HepG2 (cell line): Measurements from ENCODE around the gene OSBPL2. TPM values are rescaled to one million over a fixed set of nuclear protein-coding genes. Genes with fewer than 3 reads are reported as not detected.

ENCODE experiments used
- ASH2L ChIP-seq: fragments of 300-600, 200-600 bp; sonication (generic); IDR thresholded peaks from 2 replicates; pipeline ENCODE4 v1.7.0; 2017; ENCODE audit warnings: low read depth, mild to moderate bottlenecking, moderate library complexity, mixed read lengths, low read length; ENCODE audit not compliant: insufficient read length
- CENPX ChIP-seq: sonication (generic); formaldehyde crosslinking; IDR thresholded peaks from 2 replicates; pipeline ENCODE4 v1.9.0; 2021; ENCODE audit warnings: mild to moderate bottlenecking, missing genetic modification reagents, moderate library complexity
- CERS6 ChIP-seq: sonication (generic); formaldehyde crosslinking; IDR thresholded peaks from 2 replicates; pipeline ENCODE4 v1.5.0; 2020; ENCODE audit warnings: missing genetic modification reagents
- CSRNP1 ChIP-seq: sonication (generic); formaldehyde crosslinking; IDR thresholded peaks from 2 replicates; pipeline ENCODE4 v1.8.1; 2023; ENCODE audit warnings: mild to moderate bottlenecking, missing genetic modification reagents
- DNMT3B ChIP-seq: conservative IDR thresholded peaks from 2 replicates; pipeline ENCODE4 v1.6.1; 2016; ENCODE audit warnings: missing biosample characterization, control low read depth
- E2F5 ChIP-seq: sonication (generic); formaldehyde crosslinking; conservative IDR thresholded peaks from 2 replicates; pipeline ENCODE4 v1.4.0; 2020; ENCODE audit warnings: missing genetic modification reagents
- HCFC1 ChIP-seq: fragments of 150-350 bp; IDR thresholded peaks from 2 replicates; pipeline ENCODE4 v1.6.1; 2014; ENCODE audit warnings: low read depth, low read length
- HDAC2 ChIP-seq: sonication (generic); formaldehyde crosslinking; IDR thresholded peaks from 2 replicates; pipeline ENCODE4 v1.4.0; 2020; ENCODE audit warnings: missing genetic modification reagents
- NCOA1 ChIP-seq: sonication (generic); formaldehyde crosslinking; IDR thresholded peaks from 2 replicates; pipeline ENCODE4 v1.9.0; 2021; ENCODE audit warnings: missing genetic modification reagents
- NFKBIZ ChIP-seq: IDR thresholded peaks from 2 replicates; pipeline ENCODE4 v1.6.1; 2018; ENCODE audit warnings: missing genetic modification reagents, missing compliant biosample characterization
- NFRKB ChIP-seq: fragments of 450-650 bp; IDR thresholded peaks from 2 replicates; pipeline ENCODE4 v1.6.1; 2017
- SIN3A ChIP-seq: IDR thresholded peaks from 2 replicates; pipeline ENCODE4 v1.6.1; 2011; ENCODE audit warnings: low read depth, mild to moderate bottlenecking, control low read depth, low read length, borderline replicate concordance
- TFAP4 ChIP-seq: sonication (generic); IDR thresholded peaks from 2 replicates; pipeline ENCODE4 v1.6.1; 2016; ENCODE audit warnings: low read depth, borderline replicate concordance
- TRIM24 ChIP-seq: sonication (generic); formaldehyde crosslinking; IDR thresholded peaks from 2 replicates; pipeline ENCODE4 v1.8.0; 2022; ENCODE audit warnings: mild to moderate bottlenecking, missing genetic modification reagents
- UBTF ChIP-seq: sonication (generic); formaldehyde crosslinking; IDR thresholded peaks from 2 replicates; pipeline ENCODE4 v1.4.0; 2020; ENCODE audit warnings: mild to moderate bottlenecking, missing genetic modification reagents
- ZNF256 ChIP-seq: sonication (generic); formaldehyde crosslinking; conservative IDR thresholded peaks from 2 replicates; pipeline ENCODE4 v1.4.0; 2020; ENCODE audit warnings: missing genetic modification reagents
- ZNF274 ChIP-seq: sonication (generic); formaldehyde crosslinking; IDR thresholded peaks from 2 replicates; pipeline ENCODE4 v1.5.1; 2020; ENCODE audit warnings: mild to moderate bottlenecking, missing genetic modification reagents
- ZNF296 ChIP-seq: sonication (generic); formaldehyde crosslinking; conservative IDR thresholded peaks from 2 replicates; pipeline ENCODE4 v1.5.0; 2020; ENCODE audit warnings: mild to moderate bottlenecking, missing genetic modification reagents
- ZNF567 ChIP-seq: sonication (generic); formaldehyde crosslinking; IDR thresholded peaks from 2 replicates; pipeline ENCODE4 v1.8.1; 2023; ENCODE audit warnings: mild to moderate bottlenecking, missing genetic modification reagents, borderline replicate concordance
- ZNF674 ChIP-seq: sonication (generic); formaldehyde crosslinking; IDR thresholded peaks from 2 replicates; pipeline ENCODE4 v1.5.0; 2020; ENCODE audit warnings: low read depth, mild to moderate bottlenecking, missing genetic modification reagents
- ZNF724P ChIP-seq: sonication (generic); formaldehyde crosslinking; IDR thresholded peaks from 2 replicates; pipeline ENCODE4 v1.8.0; 2022; ENCODE audit warnings: missing genetic modification reagents, borderline replicate concordance
- ZNF772 ChIP-seq: sonication (generic); formaldehyde crosslinking; IDR thresholded peaks from 2 replicates; pipeline ENCODE4 v1.5.0; 2020; ENCODE audit warnings: mild to moderate bottlenecking, missing genetic modification reagents
- ZNF773 ChIP-seq: sonication (generic); formaldehyde crosslinking; IDR thresholded peaks from 2 replicates; pipeline ENCODE4 v1.4.0; 2020; ENCODE audit warnings: missing genetic modification reagents, borderline replicate concordance
- polyA plus RNA-seq, 8 experiments: library from polyadenylated mRNA; depleted of rRNA in 3 of 8; stranded (reverse) in 7 of 8; unstranded in 1 of 8; fragments of >200 nt; fragmentation: Illumina TruSeq in 4 of 8; extraction: Trizol in 4 of 8; gene quantifications; 2 replicates each; pipeline versions ENCODE4 v1.2.1 to v1.2.3, GENCODE V29; 2011 to 2016; ENCODE audit warnings: low read depth in 4 of 8, missing spikeins in 1 of 8, mixed read lengths in 1 of 8; ENCODE audit not compliant: insufficient read depth in 1 of 8
- total RNA-seq, 5 experiments: library from RNA; depleted of rRNA; stranded (reverse); fragments of >200 nt; fragmentation: Illumina TruSeq; extraction: Trizol; gene quantifications; 2 replicates each; pipeline ENCODE4 v1.2.3, GENCODE V29; 2016; ENCODE audit warnings: low read depth in 1 of 5

Gene OSBPL2
- total and polyA plus RNA-seq, 2 of the 13 experiments (the other 11 are each of a cell fraction or from before 2014, with no cell fraction given) = 18.5 to 37.4 TPM

- peak; percentile 83 for TF ChIP-seq ZNF772
- TF ChIP-seq DNMT3B (CRISPR knock-in tag) = no peak
- TF ChIP-seq TRIM24 = peak; percentile 61
- TF ChIP-seq CERS6 = 0 out of 2 replicates have a peak, but pooled peaks have one; percentile 55
- TF ChIP-seq ZNF256 = 0 out of 2 replicates have a peak, but pooled peaks have one; percentile 66
- TF ChIP-seq UBTF (CRISPR knock-in tag) = peak; percentile 75
- TF ChIP-seq ASH2L = no peak
- peak; percentile 53; the same call in 1 of the 2 replicates for TF ChIP-seq NCOA1 (CRISPR knock-in tag)
- no peak for TF ChIP-seq HCFC1
- 0 out of 2 replicates have a peak, but pooled peaks have one; percentile 26 for TF ChIP-seq ZNF567 (CRISPR knock-in tag)
- TF ChIP-seq ZNF674 = peak; percentile 70; the same call in 1 of the 2 replicates
- TF ChIP-seq CENPX (CRISPR knock-in tag) = no peak
- TF ChIP-seq ZNF296 = peak; percentile 53
- TF ChIP-seq E2F5 = 0 out of 2 replicates have a peak, but pooled peaks have one; percentile 20
- 0 out of 2 replicates have a peak, but pooled peaks have one; percentile 22 for TF ChIP-seq NFKBIZ (CRISPR knock-in tag)
- TF ChIP-seq HDAC2 = peak; percentile 59; the same call in 1 of the 2 replicates
- TF ChIP-seq ZNF724P = 0 out of 2 replicates have a peak, but pooled peaks have one; percentile 50
- peak; percentile 70 for TF ChIP-seq ZNF773 (CRISPR knock-in tag)
- no peak for TF ChIP-seq ZNF274
- TF ChIP-seq TFAP4 = peak; percentile 58; the same call in 1 of the 2 replicates
- TF ChIP-seq SIN3A = peak; percentile 95
- TF ChIP-seq CSRNP1 (CRISPR knock-in tag) = peak; percentile 62; the same call in 1 of the 2 replicates
- TF ChIP-seq NFRKB = no peak
Measured at GRCh38 chr20:62303340-62304226, 65.3 kb downstream of the OSBPL2 start (continued).
